Lower leg skin (tissue), 3 donors: ENCODE results near the gene IQCF5.

ENCODE experiments used
- POLR2A ChIP-seq, 2 donors: fragments of 450-650 bp; IDR thresholded peaks; one replicate each; pipeline ENCODE4 v1.6.1; 2016 to 2017; ENCODE audit warnings: antibody characterized with exemption in 2 of 2, mild to moderate bottlenecking in 1 of 2, moderate library complexity in 1 of 2
- TF ChIP-seq, protein P1 (sequence below), 3 donors: fragments of 450-650 bp; IDR thresholded peaks; one replicate each; pipeline ENCODE4 v1.5.1; 2016; ENCODE audit warnings: antibody characterized with exemption in 3 of 3, mild to moderate bottlenecking in 3 of 3, moderate library complexity in 2 of 3

DNA sequence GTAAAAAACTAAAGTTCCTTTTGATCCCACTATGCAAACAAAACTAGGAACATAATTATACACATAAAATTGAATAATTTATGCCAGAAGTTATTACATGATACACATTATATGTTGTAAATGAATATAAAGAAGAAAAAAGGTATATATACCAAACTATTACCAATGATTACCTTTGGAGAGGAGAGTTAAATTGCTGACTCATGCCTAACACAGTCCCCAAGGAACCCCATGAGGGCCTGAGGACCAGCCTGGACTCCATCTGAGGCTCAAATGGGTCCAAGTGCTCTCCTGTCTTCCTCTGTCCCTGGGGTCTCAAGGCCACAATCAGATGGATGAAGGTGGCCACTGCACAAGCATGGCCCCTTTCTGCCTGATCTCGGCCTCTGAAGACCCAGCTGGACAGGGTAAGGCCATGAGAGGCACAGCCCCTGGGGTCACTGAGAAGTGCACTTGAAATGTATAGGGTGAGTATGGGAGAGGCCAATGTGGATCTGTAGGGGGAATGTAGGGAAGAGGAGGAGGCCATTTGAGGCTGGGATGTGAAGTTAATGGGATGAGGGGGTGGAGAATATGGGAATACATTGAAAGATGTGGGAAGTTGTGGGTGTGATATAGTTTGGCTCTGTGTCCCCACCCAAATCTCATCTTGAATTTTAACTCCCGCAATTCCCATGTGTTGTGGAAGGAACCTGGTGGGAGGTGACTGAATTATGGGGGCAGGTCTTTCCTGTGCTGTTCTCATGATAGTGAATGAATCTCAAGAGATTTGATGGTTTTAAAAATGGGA lies 28.8 kb upstream of the IQCF5 start:
- TF ChIP-seq, protein P1, sequence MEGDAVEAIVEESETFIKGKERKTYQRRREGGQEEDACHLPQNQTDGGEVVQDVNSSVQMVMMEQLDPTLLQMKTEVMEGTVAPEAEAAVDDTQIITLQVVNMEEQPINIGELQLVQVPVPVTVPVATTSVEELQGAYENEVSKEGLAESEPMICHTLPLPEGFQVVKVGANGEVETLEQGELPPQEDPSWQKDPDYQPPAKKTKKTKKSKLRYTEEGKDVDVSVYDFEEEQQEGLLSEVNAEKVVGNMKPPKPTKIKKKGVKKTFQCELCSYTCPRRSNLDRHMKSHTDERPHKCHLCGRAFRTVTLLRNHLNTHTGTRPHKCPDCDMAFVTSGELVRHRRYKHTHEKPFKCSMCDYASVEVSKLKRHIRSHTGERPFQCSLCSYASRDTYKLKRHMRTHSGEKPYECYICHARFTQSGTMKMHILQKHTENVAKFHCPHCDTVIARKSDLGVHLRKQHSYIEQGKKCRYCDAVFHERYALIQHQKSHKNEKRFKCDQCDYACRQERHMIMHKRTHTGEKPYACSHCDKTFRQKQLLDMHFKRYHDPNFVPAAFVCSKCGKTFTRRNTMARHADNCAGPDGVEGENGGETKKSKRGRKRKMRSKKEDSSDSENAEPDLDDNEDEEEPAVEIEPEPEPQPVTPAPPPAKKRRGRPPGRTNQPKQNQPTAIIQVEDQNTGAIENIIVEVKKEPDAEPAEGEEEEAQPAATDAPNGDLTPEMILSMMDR (IDR thresholded peaks at IDR 0.05), result no peak
- no peak for TF ChIP-seq POLR2A (IDR thresholded peaks at IDR 0.05)
